Stimulated activated naive CD4-positive, alpha-beta T cell treated with Interleukin-2 at 50 U/mL for 16 hours (primary cell): ENCODE measurements around the gene EYA3.

ENCODE experiments used
- DNase-seq: peaks from one replicate; lab custom pipeline; 2025; lab: John Stamatoyannopoulos, UW

EYA3 gene

DNA sequence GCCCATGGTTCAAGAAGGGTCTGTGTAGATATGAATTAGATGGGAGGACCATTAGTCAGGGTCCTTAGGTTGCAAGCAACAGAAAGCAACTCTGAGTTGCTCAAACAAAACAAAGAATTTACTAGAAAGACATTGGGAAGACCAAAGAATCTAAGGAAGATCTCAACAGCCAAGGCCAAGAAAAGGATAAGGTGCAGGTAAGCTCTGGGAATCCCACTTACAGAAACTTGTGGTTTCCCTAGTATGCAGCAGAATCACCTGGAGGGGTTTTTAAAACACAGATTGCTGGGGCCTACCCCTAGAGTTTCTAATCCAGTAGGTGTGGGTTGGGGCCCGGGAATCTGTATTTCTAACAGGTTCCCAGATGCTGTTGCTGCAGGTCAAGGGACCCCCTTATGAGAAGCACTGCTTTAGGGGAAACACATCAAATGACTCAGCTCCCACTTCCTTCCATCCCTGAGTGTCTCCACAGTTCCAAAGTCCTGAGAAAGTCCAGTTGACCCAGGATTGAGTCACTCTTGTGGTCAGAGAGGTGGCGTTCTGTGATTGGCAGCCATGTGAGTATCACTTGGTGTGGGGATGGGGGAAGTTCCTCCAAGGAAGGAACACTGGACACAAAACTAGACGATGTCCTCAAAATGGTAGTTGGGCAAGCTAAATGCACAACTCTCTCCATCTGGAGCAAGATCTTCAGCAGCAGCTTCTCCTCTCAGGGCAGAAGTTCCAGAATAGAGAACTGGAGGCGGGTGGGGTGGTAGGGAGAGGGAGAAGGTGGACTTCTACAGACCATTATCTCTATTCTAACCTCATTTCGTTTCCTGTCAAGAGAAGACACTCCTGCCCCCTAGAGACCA is 24.2 kb upstream of the EYA3 start:
- no peak for DNase-seq

DNA sequence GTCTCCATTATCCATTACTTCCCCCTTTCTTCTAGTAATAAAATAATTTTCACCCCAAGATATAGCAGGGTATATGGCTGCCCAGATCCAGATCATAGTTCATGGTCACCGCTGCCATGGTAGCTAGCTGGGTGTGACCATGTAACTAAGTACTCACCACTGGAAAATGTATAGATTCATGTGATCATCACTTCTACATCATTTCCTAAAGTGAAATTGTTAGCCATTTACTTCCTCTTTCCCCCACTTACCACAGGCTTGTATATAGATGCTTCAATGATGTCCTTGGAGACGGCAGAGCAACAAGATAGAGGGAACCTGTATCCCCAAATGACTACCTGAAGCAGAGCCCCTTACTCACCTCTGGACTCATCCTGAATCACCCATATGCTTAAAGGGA is 22.7 kb upstream of the EYA3 start:
- no peak for DNase-seq

DNA sequence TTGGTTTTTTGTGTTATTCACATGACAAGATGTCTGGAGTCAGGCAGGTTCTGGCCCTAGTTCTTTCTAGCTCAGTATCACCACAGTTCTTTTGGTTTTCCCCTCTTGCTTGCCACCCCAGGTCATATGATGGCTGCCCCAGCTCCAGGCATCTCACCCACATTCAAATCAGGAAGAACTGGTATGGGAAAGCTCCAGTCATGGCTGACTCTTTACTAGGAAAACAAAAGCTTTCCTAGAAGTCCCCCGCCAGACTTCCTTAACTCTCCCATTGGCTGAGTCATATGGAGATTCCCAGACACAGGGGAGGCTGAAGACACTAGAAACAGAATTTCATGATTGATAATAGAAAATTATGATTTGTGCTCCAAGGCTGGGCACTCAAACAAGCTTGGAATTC is 22.1 kb upstream of the EYA3 start:
- no peak for DNase-seq

DNA sequence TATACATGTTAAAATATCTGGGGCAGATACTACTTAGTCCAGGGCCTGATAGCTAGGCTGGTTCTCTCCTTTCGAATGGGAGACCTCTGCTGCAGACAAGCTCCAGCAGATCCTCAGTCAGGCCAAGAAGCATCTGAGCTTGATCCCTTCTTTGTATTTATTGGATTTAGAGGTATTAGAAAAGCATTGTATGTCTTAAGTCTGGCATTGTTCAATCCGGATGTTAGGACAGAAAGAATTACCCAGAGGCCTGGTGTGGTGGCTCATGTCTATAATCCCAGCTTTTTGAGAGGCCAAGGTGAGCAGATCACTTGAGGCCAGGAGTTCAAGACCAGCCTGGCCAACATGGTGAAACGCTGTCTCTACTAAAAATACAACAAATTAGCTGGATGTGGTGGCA is 21.2 kb upstream of the EYA3 start:
- DNase-seq, result no peak

DNA sequence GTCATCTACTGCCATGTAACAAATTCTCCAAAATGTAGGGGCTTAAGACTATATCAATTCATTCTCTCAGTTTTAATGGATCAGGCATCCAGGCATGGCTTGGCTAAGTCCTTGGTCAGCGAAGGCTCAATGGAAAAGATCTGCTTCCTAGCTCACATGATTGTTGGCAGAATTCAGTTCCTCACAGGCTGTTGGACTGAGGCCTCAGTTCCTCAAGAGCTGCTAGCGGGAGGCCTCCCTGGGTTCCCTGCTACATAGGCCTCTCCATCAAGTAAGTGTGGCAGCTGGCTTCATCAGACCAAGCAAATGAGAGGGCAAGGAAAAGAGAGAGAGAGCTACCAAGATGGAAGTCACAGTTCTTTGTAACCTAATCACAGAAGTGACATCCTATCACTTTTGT is 19.6 kb upstream of the EYA3 start:
- no peak for DNase-seq

DNA sequence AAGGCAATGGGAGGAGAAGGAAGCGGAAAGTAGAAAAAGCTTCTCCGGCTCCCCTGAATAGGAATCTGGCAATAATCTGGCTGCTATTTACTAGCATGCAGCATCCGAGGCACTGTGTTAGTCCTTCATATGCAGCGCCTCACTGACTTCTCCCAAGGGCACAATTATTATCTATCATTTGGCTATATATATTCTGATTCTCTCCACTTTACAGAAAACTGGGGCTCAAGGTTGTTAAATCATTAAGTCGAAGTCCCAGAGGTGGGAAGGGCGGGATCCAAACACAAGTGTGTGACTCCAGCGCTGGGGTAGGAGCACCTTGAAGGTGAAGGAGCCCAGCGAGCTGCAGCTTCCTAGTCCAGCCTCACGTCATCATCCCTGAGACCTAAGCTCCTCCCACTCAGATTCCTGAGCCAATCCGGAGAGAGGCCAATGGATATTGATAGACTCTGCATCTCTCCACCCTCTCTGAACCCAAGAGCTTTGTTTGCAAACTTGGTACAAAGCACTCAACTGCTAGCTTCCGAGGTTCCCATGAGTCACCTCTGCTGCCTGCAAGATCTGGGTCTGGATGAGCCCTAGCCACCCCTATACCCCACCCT is 16.6 kb upstream of the EYA3 start:
- DNase-seq, result no peak

DNA sequence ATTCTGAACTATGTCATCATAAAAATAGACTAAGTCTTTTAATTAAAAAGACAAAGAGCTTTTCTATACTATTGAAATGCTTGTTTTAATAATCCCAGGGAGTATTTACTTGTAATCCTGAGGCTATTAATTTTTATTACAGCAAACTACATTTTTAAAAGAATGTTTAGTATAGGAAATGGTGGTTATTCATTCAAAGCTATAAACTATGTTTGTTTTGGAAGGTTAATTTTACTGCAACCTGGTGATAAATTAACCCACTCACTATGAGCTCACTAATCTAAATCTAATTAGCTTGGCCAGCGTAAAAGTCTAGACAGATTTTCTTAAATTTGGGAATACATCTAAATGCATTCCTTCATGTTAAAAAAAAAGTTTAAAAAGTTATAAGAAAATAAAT is 13.8 kb upstream of the EYA3 start:
- DNase-seq, result no peak

DNA sequence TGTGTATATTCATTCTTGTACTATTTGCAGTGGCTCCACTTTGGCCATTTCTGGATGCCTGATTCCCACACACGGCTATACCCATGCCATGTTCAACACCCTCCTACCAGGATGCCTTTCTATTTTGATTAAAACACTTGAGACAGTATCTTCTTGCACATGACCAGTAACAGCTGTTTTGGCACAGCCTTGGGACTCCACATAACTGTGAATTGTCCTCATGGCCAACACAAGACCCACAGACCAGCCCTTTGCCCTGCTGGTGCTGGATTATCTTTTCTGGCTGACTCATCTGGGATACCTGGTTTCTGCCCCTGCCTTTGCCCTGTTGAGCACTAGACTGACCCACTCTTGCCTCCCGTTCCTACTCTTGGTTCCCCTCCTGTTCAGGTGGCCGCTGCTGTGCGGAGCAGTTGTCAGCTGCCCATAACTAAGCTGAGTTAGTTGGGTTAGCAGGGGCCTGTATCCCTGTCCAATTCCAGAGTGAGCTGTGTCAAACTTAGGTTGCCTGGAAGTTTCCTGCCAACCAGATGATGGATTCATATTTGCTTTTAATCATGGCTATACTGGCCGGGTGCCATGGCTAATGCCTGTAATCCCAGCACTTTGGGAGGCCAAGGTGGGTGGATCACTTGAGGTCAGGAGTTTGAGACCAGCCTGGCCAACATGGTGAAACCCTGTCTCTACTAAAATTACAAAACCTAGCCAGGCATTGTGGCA is 10.8 kb upstream of the EYA3 start:
- no peak for DNase-seq

DNA sequence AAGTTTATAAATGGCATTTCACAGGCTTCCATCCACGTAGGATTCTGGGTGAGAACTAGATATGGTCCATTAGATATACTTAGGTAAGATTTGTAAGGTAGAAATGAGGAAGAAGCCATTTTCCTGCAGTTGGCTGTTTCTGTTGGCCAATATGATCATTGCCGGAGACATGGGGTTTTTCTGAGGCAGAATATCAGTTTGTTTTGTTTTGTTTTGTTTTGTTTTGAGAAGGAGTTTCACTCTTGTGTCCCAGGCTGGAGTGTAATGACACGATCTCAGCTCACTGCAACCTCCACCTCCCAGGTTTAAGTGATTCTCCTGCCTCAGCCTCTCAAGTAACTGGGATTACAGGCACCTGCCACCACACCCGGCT is 8.7 kb upstream of the EYA3 start:
- DNase-seq, result no peak

DNA sequence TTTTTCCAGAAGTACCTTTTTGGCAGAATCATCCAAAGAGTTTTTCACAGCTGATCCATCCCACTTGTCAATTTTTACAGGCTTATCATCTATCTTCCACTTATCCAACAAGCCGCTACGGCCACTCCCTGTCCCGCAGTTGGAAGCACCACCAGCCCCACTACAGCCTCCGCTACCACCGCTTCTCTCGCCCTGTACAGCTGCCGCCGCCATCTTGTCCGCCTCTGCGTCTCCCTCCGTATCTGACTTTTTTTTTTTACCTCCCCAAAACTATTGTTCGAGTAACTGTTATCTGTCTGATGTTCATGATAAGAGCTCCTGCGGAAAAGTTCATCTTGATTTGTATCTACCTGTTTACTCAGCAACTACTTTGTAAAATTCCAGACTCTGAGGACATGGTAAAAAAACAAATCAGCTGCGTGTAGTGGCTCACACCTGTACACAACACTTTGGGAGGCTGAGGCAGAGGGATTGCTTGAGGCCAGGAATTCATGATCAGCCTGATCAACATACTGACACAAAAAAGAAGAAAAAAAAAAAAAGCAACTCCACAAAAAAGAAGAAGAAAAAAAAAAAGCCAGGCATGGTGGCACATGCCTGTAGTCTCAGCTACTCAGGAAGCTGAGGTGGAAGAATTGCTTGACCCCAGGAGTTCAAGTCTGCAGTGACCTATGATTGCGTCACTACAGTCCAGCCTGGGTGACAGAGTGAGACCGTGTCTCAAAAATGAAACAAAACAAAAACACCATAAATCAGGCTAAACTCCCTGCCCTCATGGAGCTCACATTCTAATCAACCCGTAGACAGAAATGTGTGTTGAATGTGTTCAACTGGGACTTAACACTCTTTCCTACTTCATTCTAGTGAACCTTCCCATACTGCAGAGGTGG is 8.0 kb upstream of the EYA3 start:
- DNase-seq, result no peak

DNA sequence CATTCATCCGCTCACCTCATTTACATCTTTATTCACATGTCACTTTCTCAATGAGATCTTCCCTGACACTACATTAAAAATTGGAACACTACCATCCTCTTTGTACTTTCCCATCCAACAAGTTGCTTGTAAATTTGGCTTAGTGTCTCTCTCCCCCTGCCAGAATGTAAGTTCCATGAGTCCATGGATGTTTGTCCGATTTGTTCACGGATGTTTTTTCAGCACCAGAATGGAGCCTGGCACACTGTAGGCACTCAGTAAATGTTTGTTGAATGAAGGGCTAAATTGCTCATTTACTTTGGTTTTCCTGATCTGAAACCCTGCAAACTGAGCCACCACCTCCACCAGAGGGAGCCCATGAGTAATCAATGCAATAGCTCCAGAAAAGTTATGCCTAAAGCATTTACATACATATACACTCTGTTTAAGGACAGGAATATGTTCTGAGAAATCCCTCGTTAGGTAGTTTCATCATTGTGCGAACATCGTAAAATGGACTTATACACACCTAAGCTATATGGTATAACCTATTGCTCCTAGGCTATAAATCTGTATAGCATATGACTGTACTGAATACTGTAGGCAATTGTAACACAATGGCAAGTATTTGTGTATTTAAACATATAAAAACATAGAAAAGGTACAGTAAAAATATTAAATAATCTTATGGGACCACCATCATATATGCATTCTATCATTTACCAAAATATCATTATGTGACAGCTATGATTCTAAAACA is 2.8 kb upstream of the EYA3 start:
- DNase-seq, result peak; percentile 72

DNA sequence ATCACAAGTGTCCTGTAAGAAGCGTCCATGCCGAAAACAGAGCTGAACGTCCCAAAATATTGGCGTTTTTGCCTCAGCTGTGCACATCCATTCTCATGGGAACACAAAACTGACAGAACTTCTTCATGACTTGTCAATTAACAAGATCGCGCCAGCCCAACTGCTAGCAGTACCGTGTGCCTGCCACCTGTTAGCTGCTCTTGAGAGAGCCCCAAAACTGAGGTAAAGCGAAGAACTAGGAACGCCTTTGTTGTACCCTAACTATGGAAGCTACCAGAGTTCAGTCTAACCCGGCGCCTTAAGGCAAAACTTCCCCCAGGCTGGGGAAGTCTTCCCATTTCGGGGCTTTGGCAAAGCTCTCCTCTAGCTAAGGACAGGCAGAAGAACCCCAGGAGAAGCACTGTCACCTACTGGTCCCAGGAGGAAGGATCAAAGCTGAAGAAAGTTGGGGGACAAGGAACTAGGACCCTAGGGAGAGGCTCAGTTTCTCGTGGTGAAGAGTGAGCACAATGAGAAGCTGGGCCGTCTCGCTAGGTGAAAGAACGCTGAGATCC is 719 bp downstream of the EYA3 start:
- no peak for DNase-seq

DNA sequence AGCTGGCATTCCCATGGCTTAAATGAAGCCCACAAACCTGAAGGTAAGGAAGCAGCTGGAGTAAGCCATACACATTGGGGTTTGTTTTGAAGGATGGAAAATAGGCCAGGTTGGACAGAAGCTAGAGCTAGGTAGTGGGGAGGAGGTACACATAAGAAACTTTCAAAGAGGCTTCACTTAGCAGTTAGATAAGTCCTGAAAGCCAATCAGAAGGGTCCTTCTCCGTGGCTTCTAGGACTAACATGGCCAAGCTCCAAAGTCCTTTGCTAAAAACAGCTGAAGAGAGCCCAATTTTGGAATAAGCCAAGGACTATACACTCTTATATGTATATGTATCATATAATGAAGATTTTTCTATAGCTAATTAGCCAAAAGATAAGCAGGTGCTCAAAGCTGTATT is 1.8 kb downstream of the EYA3 start:
- DNase-seq, result no peak

DNA sequence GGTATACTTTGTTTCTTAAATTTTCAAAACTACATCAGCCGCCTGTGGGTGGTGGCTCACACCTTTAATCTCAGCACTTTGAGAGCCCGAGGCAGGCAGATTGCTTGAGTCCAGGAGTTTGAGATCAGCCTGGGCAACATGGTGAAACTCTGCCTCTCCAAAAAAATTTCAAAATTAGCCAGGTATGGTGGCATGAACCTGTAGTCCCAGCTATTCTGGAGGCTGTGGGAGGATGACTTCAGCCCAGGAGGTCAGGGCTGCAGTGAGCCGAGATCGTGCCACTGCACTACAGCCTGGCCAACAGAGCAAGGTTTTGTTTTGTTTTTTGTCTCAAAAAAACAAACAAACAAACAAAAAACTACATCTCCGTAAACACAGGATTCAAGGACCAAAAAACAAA is 3.3 kb downstream of the EYA3 start:
- no peak for DNase-seq

DNA sequence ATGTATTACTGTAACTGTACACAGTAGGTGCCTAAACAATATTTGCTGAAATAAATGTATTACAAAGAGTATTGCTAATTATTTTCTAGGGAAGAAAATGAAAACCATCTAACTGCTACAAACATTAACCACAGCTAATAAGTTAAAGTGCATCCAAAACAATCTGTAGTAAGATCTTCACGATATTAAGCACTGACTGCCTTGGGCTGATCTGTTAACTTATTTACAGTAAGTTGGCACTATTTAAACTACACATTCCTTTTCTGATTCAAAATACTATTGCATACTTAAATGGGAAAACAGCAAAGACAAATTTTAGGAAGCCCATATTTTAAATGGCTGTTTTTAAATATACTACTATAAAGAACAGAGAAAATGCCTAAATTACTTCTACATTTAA is 4.5 kb downstream of the EYA3 start:
- DNase-seq, result no peak

DNA sequence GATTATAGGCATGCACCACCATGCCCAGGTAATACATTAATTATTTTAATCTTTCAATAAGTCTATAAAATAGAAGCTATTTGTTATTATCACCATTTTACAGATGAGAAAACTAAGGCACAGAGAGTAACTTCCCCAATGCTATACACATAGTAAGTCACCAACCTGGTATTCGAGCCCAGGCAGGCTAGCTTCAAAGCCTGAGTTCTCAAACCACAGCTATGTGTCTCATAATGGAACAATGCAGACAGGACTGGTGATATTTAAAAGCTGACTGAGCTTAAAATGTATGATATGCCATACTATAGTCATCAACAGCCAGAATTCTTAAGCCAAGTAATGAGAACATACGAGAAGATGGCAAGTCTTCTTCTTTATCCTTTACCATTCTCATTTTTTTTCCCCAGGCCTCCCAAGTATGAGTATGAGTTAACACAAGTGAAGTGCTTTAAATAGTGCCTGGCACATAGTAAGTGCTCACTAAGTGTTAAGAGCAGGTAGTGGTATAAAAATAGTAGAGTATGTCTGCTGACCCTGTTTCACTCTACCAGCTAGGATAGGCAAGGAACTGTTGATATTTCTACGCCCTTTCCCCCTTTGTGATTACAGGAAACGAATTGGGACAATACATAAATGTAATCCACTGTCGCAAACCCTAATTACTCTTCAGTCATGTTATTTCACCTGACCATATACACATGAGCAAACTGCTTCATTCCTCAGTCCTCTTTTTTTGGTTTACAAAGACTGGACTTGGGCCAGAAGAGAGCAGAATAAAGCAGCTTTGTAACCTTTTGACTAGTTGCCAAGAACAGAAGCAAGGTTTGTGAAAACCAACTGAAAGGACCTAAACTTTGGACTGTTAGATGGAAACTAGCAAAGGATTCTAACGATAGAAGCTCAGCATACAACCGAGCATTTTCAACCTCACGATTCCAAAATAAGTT is 9.5 kb downstream of the EYA3 start:
- DNase-seq, result no peak

DNA sequence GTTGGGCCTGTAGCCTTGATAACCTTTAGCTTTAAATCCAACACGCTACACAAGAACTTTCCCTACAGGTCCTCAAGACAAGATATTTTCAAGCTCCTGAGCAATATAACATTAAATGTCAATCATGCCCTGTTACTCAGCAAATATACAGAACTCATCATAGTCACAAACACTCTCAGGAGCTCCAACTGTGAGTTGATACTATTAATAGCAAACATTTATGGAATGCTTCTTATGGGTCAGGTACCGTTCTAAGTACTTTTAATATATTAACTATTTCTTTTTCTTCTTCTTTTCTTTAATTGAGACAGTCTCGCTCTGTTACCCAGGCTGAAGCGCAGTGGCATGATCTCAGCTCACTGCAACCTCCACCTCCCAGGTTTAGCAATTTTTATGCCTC is 10.1 kb downstream of the EYA3 start:
- no peak for DNase-seq

DNA sequence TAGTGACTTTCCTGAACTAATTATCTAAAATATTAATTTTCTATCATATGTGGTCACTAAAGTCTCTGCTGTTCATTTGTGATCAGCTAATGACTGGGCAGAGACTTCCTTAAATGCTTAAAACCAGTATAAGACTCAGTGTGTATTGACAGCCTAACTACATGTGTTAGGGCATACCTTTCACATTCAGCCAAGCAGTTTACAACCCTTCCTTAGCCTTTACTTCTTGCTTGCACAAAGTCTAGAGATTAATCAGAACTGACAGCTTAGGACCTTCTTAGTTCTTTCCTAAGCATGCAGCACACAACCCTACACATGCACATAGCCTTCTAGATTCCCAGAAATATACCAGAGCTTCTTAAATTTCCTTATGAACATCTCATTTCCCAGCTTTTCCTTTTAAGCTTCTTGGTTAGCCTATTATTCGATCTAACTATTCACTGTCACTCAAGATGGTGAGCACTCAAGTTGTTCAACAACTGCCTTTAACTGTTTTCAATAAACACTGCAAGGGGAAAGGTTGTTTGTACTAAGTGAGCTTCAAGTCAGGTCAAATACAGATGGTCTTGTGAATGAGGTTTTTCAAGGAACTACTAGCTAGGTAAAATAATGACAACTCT is 13.4 kb downstream of the EYA3 start:
- DNase-seq, result no peak

DNA sequence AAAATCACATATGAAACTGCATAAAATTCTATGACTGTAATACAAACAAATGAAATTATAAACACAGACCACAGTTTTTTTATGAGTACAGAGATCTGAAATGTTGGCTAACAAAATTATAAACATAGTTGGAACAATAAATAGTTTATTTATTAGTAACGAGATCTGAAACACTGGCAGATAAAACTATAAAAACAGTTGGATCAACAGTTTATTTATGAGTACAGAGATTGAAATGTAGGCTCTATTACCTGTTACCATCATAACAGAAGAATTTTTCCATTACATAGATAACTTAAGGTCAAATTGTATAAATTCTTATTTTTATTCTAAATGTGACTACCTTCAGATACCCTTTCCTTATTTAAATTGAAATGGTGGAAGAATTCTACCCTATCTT is 14.5 kb downstream of the EYA3 start:
- DNase-seq, result no peak

DNA sequence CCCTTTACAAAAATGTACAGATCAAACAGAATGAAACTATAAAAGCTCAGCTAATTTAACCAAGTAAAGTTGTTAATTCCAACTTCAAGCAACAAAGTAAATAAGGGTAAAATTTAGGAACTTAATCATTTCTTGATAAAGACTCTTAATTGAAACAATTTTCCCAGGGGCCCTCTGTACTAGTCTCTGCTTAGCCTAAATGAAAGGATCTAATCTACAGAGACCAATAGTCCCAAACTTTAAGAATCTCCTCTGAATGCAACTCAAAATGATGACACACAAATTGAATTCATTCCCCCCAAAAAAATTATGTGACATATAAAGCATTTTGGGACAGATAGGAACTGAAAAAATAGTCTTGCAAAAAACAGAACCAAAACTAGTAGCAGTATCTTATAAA is 16.6 kb downstream of the EYA3 start:
- DNase-seq, result no peak
